ENCODE results near the gene SPOCD1.

GRCh38 chr1:31795096-31795675 lies 20.6 kb downstream of the SPOCD1 start:
- no peak for TF ChIP-seq CTCF (IDR thresholded peaks at IDR 0.05)
- no peak for TF ChIP-seq POLR2AphosphoS5 (IDR thresholded peaks at IDR 0.05; ENCODE audit: low read depth, low read length)
- TF ChIP-seq REST (IDR thresholded peaks at IDR 0.05; ENCODE audit: insufficient read depth in 1 of 2, low read depth in 2 of 2, low read length in 1 of 2), result no peak
- no peak for TF ChIP-seq TCF7L2 (IDR thresholded peaks at IDR 0.05; ENCODE audit: low read depth, low read length)

Data from Panc1 (cell line).